Measurements from ENCODE around the gene PSMA5.

DNA sequence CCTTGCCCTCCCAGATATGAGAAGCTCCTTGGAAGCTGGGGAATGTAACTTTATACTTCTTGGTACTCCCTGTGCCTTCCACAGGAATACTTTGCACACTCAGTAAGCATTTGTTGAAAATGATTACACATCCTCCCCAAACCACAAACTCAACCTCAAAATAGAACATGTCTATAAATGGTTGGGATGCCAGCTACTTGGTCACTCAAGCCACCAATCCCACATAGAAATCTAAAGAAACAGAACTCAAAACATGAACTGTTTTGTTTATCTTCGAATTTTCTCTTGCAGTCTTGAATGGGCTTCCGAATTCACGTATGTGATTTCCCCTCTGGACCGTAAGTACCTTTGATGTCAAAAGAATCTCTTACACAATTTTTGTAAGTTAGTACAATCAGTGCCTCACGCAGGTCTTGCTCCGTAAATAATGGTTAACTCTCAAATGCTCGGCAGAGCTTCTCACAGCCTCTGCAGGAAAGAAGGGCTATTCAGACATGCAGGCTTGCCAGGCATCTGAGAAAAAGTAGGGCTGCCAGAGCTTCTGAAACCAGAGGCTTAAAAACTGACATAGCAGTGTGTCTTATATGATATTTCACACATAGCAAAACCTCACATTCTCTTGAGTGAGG lies 55.4 kb downstream of the PSMA5 start:
- TF ChIP-seq, protein P1, sequence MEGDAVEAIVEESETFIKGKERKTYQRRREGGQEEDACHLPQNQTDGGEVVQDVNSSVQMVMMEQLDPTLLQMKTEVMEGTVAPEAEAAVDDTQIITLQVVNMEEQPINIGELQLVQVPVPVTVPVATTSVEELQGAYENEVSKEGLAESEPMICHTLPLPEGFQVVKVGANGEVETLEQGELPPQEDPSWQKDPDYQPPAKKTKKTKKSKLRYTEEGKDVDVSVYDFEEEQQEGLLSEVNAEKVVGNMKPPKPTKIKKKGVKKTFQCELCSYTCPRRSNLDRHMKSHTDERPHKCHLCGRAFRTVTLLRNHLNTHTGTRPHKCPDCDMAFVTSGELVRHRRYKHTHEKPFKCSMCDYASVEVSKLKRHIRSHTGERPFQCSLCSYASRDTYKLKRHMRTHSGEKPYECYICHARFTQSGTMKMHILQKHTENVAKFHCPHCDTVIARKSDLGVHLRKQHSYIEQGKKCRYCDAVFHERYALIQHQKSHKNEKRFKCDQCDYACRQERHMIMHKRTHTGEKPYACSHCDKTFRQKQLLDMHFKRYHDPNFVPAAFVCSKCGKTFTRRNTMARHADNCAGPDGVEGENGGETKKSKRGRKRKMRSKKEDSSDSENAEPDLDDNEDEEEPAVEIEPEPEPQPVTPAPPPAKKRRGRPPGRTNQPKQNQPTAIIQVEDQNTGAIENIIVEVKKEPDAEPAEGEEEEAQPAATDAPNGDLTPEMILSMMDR (IDR thresholded peaks at IDR 0.05) = no peak
- no peak for TF ChIP-seq POLR2A (IDR thresholded peaks at IDR 0.05)

All from prostate gland (tissue), 2 donors.